ENCODE data around the gene DPP6.
"Not testable (repeated sequence)": the region's sequence is repeated elsewhere in the genome, so short reads cannot be mapped to it uniquely, and the experiment has no call there.

DNA sequence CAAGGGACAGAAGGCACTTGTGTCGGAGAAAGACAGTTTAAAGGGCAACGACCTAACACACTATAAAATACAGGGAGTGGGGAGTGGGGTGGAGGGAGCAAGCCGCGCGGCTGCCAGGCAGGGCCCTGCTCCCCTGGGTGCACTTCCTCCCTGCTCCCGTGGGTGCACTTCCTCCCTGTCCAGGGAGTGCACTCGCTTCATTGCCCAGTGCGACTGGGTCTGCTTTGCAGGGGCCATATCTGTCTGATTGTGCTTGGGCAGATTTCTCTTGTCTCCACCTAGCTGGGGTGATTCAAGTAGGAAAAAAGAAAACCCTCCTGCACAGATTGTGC lies 94.5 kb downstream of the DPP6 start:
- TF ChIP-seq EP300 (IDR thresholded peaks at IDR 0.05; ENCODE audit: low read depth); CTCF (IDR thresholded peaks at IDR 0.05): not testable (repeated sequence)

Measured in transverse colon (tissue), 3 donors.